C4-2B (cell line): Measurements from ENCODE around the gene EEA1.

Experiments used
- H3K27ac ChIP-seq: fragments of 450-650 bp; 2 replicates; pipeline ENCODE4 v1.5.1; 2017
- CTCF ChIP-seq: fragments of 450-650 bp; conservative IDR thresholded peaks from 2 replicates; pipeline ENCODE4 v1.5.1; 2017; ENCODE audit warnings: mild to moderate bottlenecking
- ZFX ChIP-seq: fragments of 450-650 bp; IDR thresholded peaks from 2 replicates; pipeline ENCODE4 v1.6.1; 2017

Gene EEA1

GRCh38 chr12:92908108-92908507, 21.0 kb downstream of the EEA1 start:
- no peak overlapping the region for H3K27ac ChIP-seq

DNA sequence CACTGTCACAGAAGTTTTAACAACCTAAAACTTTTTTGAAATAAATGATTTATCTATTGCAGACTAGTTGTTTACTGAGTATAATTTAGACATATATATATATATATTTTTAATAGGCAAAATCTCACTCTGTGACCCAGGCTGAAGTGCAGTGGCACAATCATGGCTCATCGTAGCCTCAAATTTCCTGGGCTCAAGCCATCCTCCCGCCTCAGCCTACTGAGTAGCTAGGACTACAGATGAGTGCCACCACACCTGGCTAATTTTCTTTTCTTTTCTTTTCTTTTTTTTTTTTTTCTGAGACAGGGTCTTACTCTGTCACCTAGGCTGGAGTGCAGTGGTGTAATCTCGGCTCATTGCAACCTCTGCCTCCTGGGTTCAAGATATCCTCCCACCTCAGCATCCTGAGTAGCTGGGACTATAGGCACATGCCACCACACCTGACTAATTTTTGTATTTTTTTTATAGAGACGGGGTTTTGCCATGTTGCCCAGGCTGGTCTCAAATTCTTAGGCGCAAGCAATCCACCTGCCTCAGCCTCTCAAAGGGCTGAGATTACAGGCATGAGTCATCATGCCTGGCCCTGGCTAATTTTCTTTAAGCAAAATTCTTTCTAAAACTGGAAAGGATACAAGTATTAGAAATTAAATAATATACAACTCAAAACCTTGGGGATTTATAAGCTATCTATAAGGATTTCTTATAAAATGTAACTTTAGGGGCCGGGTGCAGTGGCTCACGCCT, 23.1 kb downstream of the EEA1 start:
- H3K27ac ChIP-seq, result no peak overlapping the region
- TF ChIP-seq CTCF, result no peak
- no peak for TF ChIP-seq ZFX

More at GRCh38 chr12:92908108-92908507, 21.0 kb downstream of the EEA1 start:
- TF ChIP-seq CTCF, result no peak

- H3K27ac ChIP-seq, result no peak overlapping the region
- TF ChIP-seq CTCF (no peak), ZFX (no peak)
Measured at GRCh38 chr12:92905258-92905810, 23.8 kb downstream of the EEA1 start.

DNA sequence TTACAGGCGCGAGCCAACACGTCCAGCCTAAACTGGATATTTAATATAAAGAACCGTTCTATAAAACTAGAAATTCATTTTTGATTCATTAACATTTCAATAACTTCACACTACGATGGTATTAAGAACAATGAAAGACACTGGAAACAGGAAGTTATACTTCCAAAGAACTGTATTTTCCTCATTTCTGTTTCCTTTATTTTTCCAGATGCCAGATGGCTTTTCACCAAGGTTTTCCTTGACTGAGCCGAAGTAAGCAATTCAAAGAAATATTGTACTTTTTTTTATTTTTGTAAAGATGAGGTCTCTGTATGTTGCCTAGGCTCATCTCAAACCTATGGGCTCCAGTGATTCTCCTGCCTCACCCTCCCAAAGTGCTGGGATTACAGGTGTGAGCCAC, 28.2 kb downstream of the EEA1 start:
- TF ChIP-seq ZFX, result no peak
- TF ChIP-seq CTCF, result no peak
- H3K27ac ChIP-seq, result no peak overlapping the region

GRCh38 chr12:92899386-92900001, 29.6 kb downstream of the EEA1 start:
- no peak overlapping the region for H3K27ac ChIP-seq
- TF ChIP-seq ZFX (no peak), CTCF (no peak)

DNA sequence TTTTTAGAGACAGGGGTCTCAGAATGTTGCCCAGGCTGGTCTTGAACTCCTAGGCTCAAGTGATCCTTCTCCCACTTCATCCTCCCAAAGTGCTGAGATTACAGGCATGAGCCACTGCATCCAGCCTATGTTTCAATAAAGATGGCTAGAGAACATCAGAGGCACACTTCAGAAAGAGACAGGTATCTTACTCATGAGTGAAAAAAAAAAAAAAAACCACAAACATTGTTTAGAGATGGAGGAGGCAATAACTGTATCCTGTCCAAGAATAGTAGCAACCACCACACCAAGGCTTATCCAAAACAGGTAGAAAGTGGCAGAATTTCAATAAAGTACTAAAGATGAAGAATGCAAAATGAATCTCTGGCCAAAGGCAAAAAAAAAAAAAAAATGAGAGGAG, 30.3 kb downstream of the EEA1 start:
- no peak for TF ChIP-seq CTCF
- TF ChIP-seq ZFX, result no peak
- no peak overlapping the region for H3K27ac ChIP-seq

DNA sequence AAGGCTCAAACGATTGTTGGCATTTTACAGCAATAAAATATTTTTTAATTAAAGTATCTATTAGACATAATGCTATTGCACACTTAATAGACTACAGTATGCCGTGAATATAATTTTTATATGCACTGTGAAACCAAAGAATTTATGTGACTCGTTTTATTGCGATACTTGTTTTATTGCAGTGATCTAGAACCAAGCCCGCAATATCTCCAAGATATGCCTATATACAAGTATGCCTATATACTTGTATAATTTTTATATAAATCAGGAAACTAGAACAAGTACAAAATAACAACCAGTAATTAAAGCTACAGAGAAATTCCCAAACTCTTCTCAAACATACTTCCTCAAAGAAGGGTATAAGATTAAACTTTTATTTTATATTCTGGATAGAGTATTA, 31.3 kb downstream of the EEA1 start:
- TF ChIP-seq CTCF, result no peak
- no peak for TF ChIP-seq ZFX
- H3K27ac ChIP-seq, result no peak overlapping the region
